HG03460 (cell line): ENCODE measurements around the gene PRRC2B.
"Not testable (repeated sequence)": the region's sequence is repeated elsewhere in the genome, so short reads cannot be mapped to it uniquely, and the experiment has no call there.

ENCODE experiments used
- ATAC-seq: cut with Tn5 transposase; IDR thresholded peaks from one replicate; pipeline ENCODE4 v1.9.1; 2021; ENCODE audit not compliant: unreplicated experiment

PRRC2B gene

GRCh38 chr9:131393622-131394463, at the start of gene PRRC2B:
Gene PRRC2B, plus strand, starts transcription at chr9:131394086. Its CDS starts 36,059 bp downstream, at chr9:131430145.
- peak; percentile 33 for ATAC-seq

GRCh38 chr9:131344931-131345535, 48.9 kb upstream of the PRRC2B start:
- ATAC-seq = not testable (repeated sequence)

- ATAC-seq = no peak
Measured at GRCh38 chr9:131346559-131346958, 47.3 kb upstream of the PRRC2B start.

- ATAC-seq = no peak
Measured at GRCh38 chr9:131347376-131348020, 46.4 kb upstream of the PRRC2B start.

- no peak for ATAC-seq
Measured at GRCh38 chr9:131348631-131349521, 45.0 kb upstream of the PRRC2B start.

- no peak for ATAC-seq
Measured at GRCh38 chr9:131349522-131349880, 44.4 kb upstream of the PRRC2B start.

GRCh38 chr9:131349881-131350563, 43.9 kb upstream of the PRRC2B start:
- no peak for ATAC-seq

GRCh38 chr9:131356479-131356878, 37.4 kb upstream of the PRRC2B start:
- ATAC-seq = not testable (repeated sequence)

- no peak for ATAC-seq
Measured at GRCh38 chr9:131358556-131358955, 35.3 kb upstream of the PRRC2B start.

GRCh38 chr9:131361202-131361833, 32.6 kb upstream of the PRRC2B start:
- ATAC-seq = no peak

- ATAC-seq = no peak
Measured at GRCh38 chr9:131365546-131365945, 28.3 kb upstream of the PRRC2B start.

GRCh38 chr9:131366761-131367401, 27.0 kb upstream of the PRRC2B start:
- no peak for ATAC-seq

- no peak for ATAC-seq
Measured at GRCh38 chr9:131367450-131367849, 26.4 kb upstream of the PRRC2B start.

- ATAC-seq = no peak
Measured at GRCh38 chr9:131370638-131371037, 23.2 kb upstream of the PRRC2B start.

GRCh38 chr9:131372599-131372973, 21.3 kb upstream of the PRRC2B start:
- ATAC-seq = not testable (repeated sequence)

- not testable (repeated sequence) for ATAC-seq
Measured at GRCh38 chr9:131374638-131375037, 19.2 kb upstream of the PRRC2B start.

- no peak for ATAC-seq
Measured at GRCh38 chr9:131379056-131379455, 14.8 kb upstream of the PRRC2B start.

- no peak for ATAC-seq
Measured at GRCh38 chr9:131382850-131383729, 10.8 kb upstream of the PRRC2B start.
